ENCODE results near the gene SNRPA. TPM values are rescaled to one million over a fixed set of nuclear protein-coding genes. Genes with fewer than 3 reads are reported as not detected.

The SNRPA gene
- polyA plus RNA-seq, 1 donor (not counting 4 experiments of a cell fraction or from before 2014, with no cell fraction given): 93.4 TPM

GRCh38 chr19:40803170-40803856, 52.3 kb downstream of the SNRPA start:
- Histone ChIP-seq H3K4me1 (ENCODE audit: control insufficient read depth, extremely low read depth, insufficient read depth, low read length) (peaks cover 57% of the 10 kb centered on the region), H4K20me1 (ENCODE audit: control insufficient read depth, extremely low read depth, insufficient read depth, low read length) (peaks cover 42% of the 10 kb centered on the region), H3K9ac (ENCODE audit: control insufficient read depth, extremely low read depth, insufficient read depth, low read length) (peak overlapping the region; percentile 6), H3K4me3 (ENCODE audit: control insufficient read depth in 2 of 3, extremely low read depth in 1 of 3, insufficient read depth in 2 of 3, low read depth in 1 of 3, low read length in 3 of 3) (no peak overlapping the region), H3K27me3 (ENCODE audit: control insufficient read depth, extremely low read depth, insufficient read depth, low read length) (no peaks in the 10 kb centered on the region), H3K4me2 (ENCODE audit: control insufficient read depth, extremely low read depth, insufficient read depth, low read depth, low read length) (peak overlapping the region; percentile 69), H3K27ac (ENCODE audit: control insufficient read depth, insufficient read depth, low read length) (no peak overlapping the region), H2AFZ (ENCODE audit: control insufficient read depth, low read length) (no peak overlapping the region), H3K79me2 (ENCODE audit: control insufficient read depth, insufficient read depth, low read length) (peaks cover 73% of the 10 kb centered on the region), H3K9me1 (ENCODE audit: control insufficient read depth, extremely low read depth, insufficient read depth, low read length) (peaks cover 10% of the 10 kb centered on the region), H3K9me3 (ENCODE audit: control insufficient read depth, low read depth, low read length) (no peaks in the 10 kb centered on the region), H3K36me3 (ENCODE audit: control insufficient read depth in 2 of 2, extremely low read depth in 1 of 2, insufficient read depth in 2 of 2, low read length in 2 of 2) (peaks cover 40 to 55% of the 10 kb centered on the region in 2 experiments)
- no peak for DNase-seq (ENCODE audit: low read depth, low spot score)
- FAIRE-seq: no peak
- TF ChIP-seq CTCF (optimal IDR thresholded peaks at IDR 0.05 in 1 of 3, IDR thresholded peaks at IDR 0.05 in 1 of 3, conservative IDR thresholded peaks at IDR 0.05 in 1 of 3; ENCODE audit: extremely low read depth in 1 of 3, insufficient read depth in 2 of 3, low read length in 3 of 3) (no peak), EZH2 (IDR thresholded peaks at IDR 0.05; ENCODE audit: low read length) (no peak)
- dilution Hi-C loops (cut with MboI; ENCODE audit: extremely low pct_ligation_motif_present, low sequenced_read_pairs): no loop called here

GRCh38 chr19:40803857-40804782, 53.1 kb downstream of the SNRPA start:
- peaks cover 42% of the 10 kb centered on the region for H4K20me1 ChIP-seq (ENCODE audit: control insufficient read depth, extremely low read depth, insufficient read depth, low read length)
- H3K4me3 ChIP-seq (ENCODE audit: control insufficient read depth in 2 of 3, extremely low read depth in 1 of 3, insufficient read depth in 2 of 3, low read depth in 1 of 3, low read length in 3 of 3): no peak overlapping the region
- H3K9ac ChIP-seq (ENCODE audit: control insufficient read depth, extremely low read depth, insufficient read depth, low read length): no peak overlapping the region
- no peak overlapping the region for H2AFZ ChIP-seq (ENCODE audit: control insufficient read depth, low read length)
- FAIRE-seq (no peak), DNase-seq (ENCODE audit: low read depth, low spot score) (no peak)
- peak overlapping the region; percentile 12 for H3K4me2 ChIP-seq (ENCODE audit: control insufficient read depth, extremely low read depth, insufficient read depth, low read depth, low read length)
- dilution Hi-C loops (cut with MboI; ENCODE audit: extremely low pct_ligation_motif_present, low sequenced_read_pairs): no loop called here
- H3K9me1 ChIP-seq (ENCODE audit: control insufficient read depth, extremely low read depth, insufficient read depth, low read length): peaks cover 10% of the 10 kb centered on the region
- H3K9me3 ChIP-seq (ENCODE audit: control insufficient read depth, low read depth, low read length): no peaks in the 10 kb centered on the region
- H3K36me3 ChIP-seq (ENCODE audit: control insufficient read depth in 2 of 2, extremely low read depth in 1 of 2, insufficient read depth in 2 of 2, low read length in 2 of 2): peaks cover 45 to 59% of the 10 kb centered on the region in 2 experiments
- TF ChIP-seq EZH2 (IDR thresholded peaks at IDR 0.05; ENCODE audit: low read length): no peak
- no peak for TF ChIP-seq CTCF (optimal IDR thresholded peaks at IDR 0.05 in 1 of 3, IDR thresholded peaks at IDR 0.05 in 1 of 3, conservative IDR thresholded peaks at IDR 0.05 in 1 of 3; ENCODE audit: extremely low read depth in 1 of 3, insufficient read depth in 2 of 3, low read length in 3 of 3)
- H3K4me1 ChIP-seq (ENCODE audit: control insufficient read depth, extremely low read depth, insufficient read depth, low read length): peaks cover 57% of the 10 kb centered on the region
- H3K27ac ChIP-seq (ENCODE audit: control insufficient read depth, insufficient read depth, low read length): no peak overlapping the region
- H3K27me3 ChIP-seq (ENCODE audit: control insufficient read depth, extremely low read depth, insufficient read depth, low read length): no peaks in the 10 kb centered on the region
- peaks cover 74% of the 10 kb centered on the region for H3K79me2 ChIP-seq (ENCODE audit: control insufficient read depth, insufficient read depth, low read length)

Measured in keratinocyte (primary cell).